Endothelial cell of umbilical vein (primary cell): Measurements from ENCODE around the gene LYRM9. TPM values are rescaled to one million over a fixed set of nuclear protein-coding genes. Genes with fewer than 3 reads are reported as not detected.

Experiments
- BruUV-seq: library from RNA; stranded (reverse); fragments of 400-500 nt; replicated peaks from 2 replicates; lab custom pipeline; 2021; lab: Mats Ljungman, UMichigan
- CTCF ChIA-PET: fragments of 300-600, 350-600 bp; sonication (Branson Sonifier 250); formaldehyde crosslinking; loops from one replicate; lab custom pipeline; 2021; ENCODE audit warnings: antibody characterized with exemption, inconsistent platforms; lab: Charles Lee
- POLR2A ChIA-PET: fragments of 300-600, 350-600 bp; sonication (Branson Sonifier 250); formaldehyde crosslinking; loops from one replicate; lab custom pipeline; 2021; ENCODE audit warnings: antibody characterized with exemption, inconsistent platforms; lab: Charles Lee
- DNase-seq: peaks from one replicate; pipeline ENCODE4 v3.0.0-alpha.2; 2011; ENCODE audit warnings: low read depth, low spot score
- FAIRE-seq: peaks from 2 replicates; lab custom pipeline; 2011; peaks lifted over from hg19 to GRCh38; lab: Jason Lieb, UNC
- H2AFZ ChIP-seq: 2 replicates; pipeline ENCODE4 v1.6.0; 2012; ENCODE audit warnings: low read depth, low read length, control low read depth, inconsistent platforms
- H3K27ac ChIP-seq: 2 replicates; pipeline ENCODE4 v1.5.1; 2011; ENCODE audit warnings: low read depth, mild to moderate bottlenecking, control low read depth, low read length, moderate library complexity; ENCODE audit not compliant: insufficient read depth
- H3K27me3 ChIP-seq, 2 experiments: 2 replicates each; pipeline versions ENCODE4 v1.6.0 to v1.6.1; 2011; ENCODE audit warnings: low read length in 2 of 2, mixed read lengths in 1 of 2; ENCODE audit not compliant: control insufficient read depth in 2 of 2, insufficient read depth in 2 of 2
- H3K36me3 ChIP-seq, 2 experiments: 2 replicates in 1 of 2; 3 replicates in 1 of 2; pipeline ENCODE4 v1.5.1; 2011; ENCODE audit warnings: low read length in 2 of 2, mild to moderate bottlenecking in 1 of 2, moderate library complexity in 1 of 2; ENCODE audit not compliant: control insufficient read depth in 2 of 2, insufficient read depth in 2 of 2; ENCODE audit errors: extremely low read depth in 1 of 2
- H3K4me1 ChIP-seq: 3 replicates; pipeline ENCODE4 v1.5.1; 2011; ENCODE audit warnings: mild to moderate bottlenecking, low read length; ENCODE audit not compliant: control insufficient read depth, insufficient read depth; ENCODE audit errors: extremely low read depth
- H3K4me2 ChIP-seq: 2 replicates; pipeline ENCODE4 v1.6.1; 2011; ENCODE audit warnings: low read length, control low read depth, mixed read lengths; ENCODE audit not compliant: insufficient read depth
- H3K4me3 ChIP-seq, 3 experiments: fragments of 200-600 bp in 1 of 3; sonication (generic), shearing (Covaris generic) in 1 of 3; replicated peaks in 1 of 3; 2 replicates each; pipeline ENCODE4 v1.5.1; 2011 to 2016; ENCODE audit warnings: control low read depth in 3 of 3, low read length in 3 of 3, mild to moderate bottlenecking in 2 of 3, inconsistent platforms in 1 of 3, low read depth in 1 of 3, moderate library complexity in 1 of 3; ENCODE audit not compliant: insufficient read depth in 1 of 3
- H3K79me2 ChIP-seq: 2 replicates; pipeline ENCODE4 v1.6.0; 2012; ENCODE audit warnings: low read length, inconsistent platforms; ENCODE audit not compliant: control insufficient read depth, insufficient read depth
- H3K9ac ChIP-seq: replicated peaks from 2 replicates; pipeline ENCODE3; 2011; ENCODE audit warnings: low read length, control low read depth; ENCODE audit not compliant: insufficient read depth; ENCODE audit errors: extremely low read depth
- H3K9me1 ChIP-seq: replicated peaks from 3 replicates; pipeline ENCODE4 v1.6.0; 2011; ENCODE audit warnings: mild to moderate bottlenecking, low read length; ENCODE audit not compliant: control insufficient read depth, insufficient read depth; ENCODE audit errors: extremely low read depth
- H3K9me3 ChIP-seq: replicated peaks from 2 replicates; pipeline ENCODE4 v1.5.1; 2012; ENCODE audit warnings: low read length, inconsistent platforms; ENCODE audit not compliant: control insufficient read depth, insufficient read depth
- H4K20me1 ChIP-seq: replicated peaks from 2 replicates; pipeline ENCODE3; 2011; ENCODE audit warnings: mild to moderate bottlenecking, low read length; ENCODE audit not compliant: control insufficient read depth, insufficient read depth; ENCODE audit errors: extremely low read depth
- CTCF ChIP-seq, 2 donors: IDR thresholded peaks; 1 replicate in 1 of 2; 2 replicates in 1 of 2; pipeline ENCODE4 v1.5.1; 2011; ENCODE audit warnings: low read length in 2 of 2, mild to moderate bottlenecking in 2 of 2, moderate library complexity in 2 of 2, control low read depth in 1 of 2, inconsistent platforms in 1 of 2, low read depth in 1 of 2; ENCODE audit not compliant: insufficient read depth in 1 of 2; ENCODE audit errors: extremely low read depth in 1 of 2
- EZH2 ChIP-seq: IDR thresholded peaks from 2 replicates; pipeline ENCODE4 v1.6.1; 2012; ENCODE audit warnings: borderline replicate concordance, low read depth, mild to moderate bottlenecking, moderate library complexity, low read length, inconsistent platforms; ENCODE audit not compliant: severe bottlenecking
- FOS ChIP-seq: IDR thresholded peaks from 2 replicates; pipeline ENCODE4 v1.6.1; 2011; ENCODE audit warnings: mild to moderate bottlenecking, low read length, moderate library complexity, borderline replicate concordance; ENCODE audit not compliant: insufficient read depth
- GATA2 ChIP-seq: IDR thresholded peaks from 2 replicates; pipeline ENCODE4 v1.7.0; 2011; ENCODE audit warnings: low read depth, mild to moderate bottlenecking, moderate library complexity, mixed read lengths, low read length; ENCODE audit not compliant: insufficient read length, insufficient read depth
- JUN ChIP-seq: IDR thresholded peaks from 2 replicates; pipeline ENCODE4 v1.6.1; 2011; ENCODE audit warnings: borderline replicate concordance, low read depth; ENCODE audit not compliant: insufficient read length, insufficient read depth
- MYC ChIP-seq: IDR thresholded peaks from one replicate; pipeline ENCODE4 v1.6.1; 2011; ENCODE audit warnings: mild to moderate bottlenecking, low read depth, low read length
- POLR2A ChIP-seq: IDR thresholded peaks from 2 replicates; pipeline ENCODE4 v1.6.1; 2012; ENCODE audit warnings: low read depth, mild to moderate bottlenecking, control low read depth, low read length
- POLR2AphosphoS5 ChIP-seq: IDR thresholded peaks from 2 replicates; pipeline ENCODE4 v1.6.1; 2012; ENCODE audit warnings: low read depth, mild to moderate bottlenecking, control low read depth, low read length, moderate library complexity; ENCODE audit not compliant: insufficient read depth
- dilution Hi-C: fragments of 300-500 bp; cut with MboI; formaldehyde crosslinking; loops from one replicate; pipeline ENCODE4 v1.15.0; 2019; ENCODE audit warnings: low sequenced_read_pairs; ENCODE audit not compliant: extremely low pct_ligation_motif_present
- intact Hi-C: fragments of 100-400 bp; cut with micrococcal nuclease; formaldehyde crosslinking; loops from one replicate; pipeline ENCODE4 v1.10.0; 2022
- polyA plus RNA-seq, 4 experiments: library from polyadenylated mRNA; depleted of rRNA in 3 of 4; stranded (reverse) in 3 of 4; unstranded in 1 of 4; fragments of >200 nt; gene quantifications; 2 replicates each; pipeline versions ENCODE4 v1.2.1 to v1.2.3, GENCODE V29; 2011 to 2012; ENCODE audit warnings: missing spikeins in 1 of 4
- total RNA-seq: library from RNA; stranded (reverse); gene quantifications from 2 replicates; pipeline ENCODE4 v1.2.3, GENCODE V29; 2021
- TF ChIP-seq, protein P1 (sequence below): IDR thresholded peaks from 2 replicates; pipeline ENCODE4 v1.6.1; 2011; ENCODE audit not compliant: insufficient read depth, insufficient read length

The LYRM9 gene
- total and polyA plus RNA-seq, 2 donors (not counting 3 experiments of a cell fraction or from before 2014, with no cell fraction given): 3.0 to 4.0 TPM

- Histone ChIP-seq H3K9me1 (no peaks in the 10 kb centered on the region), H3K27ac (no peak overlapping the region), H2AFZ (no peak overlapping the region), H3K79me2 (no peaks in the 10 kb centered on the region), H3K4me3 (no peak overlapping the region), H3K27me3 (peaks cover 2% of the 10 kb centered on the region in 2 experiments), H3K9me3 (no peaks in the 10 kb centered on the region), H3K4me1 (no peaks in the 10 kb centered on the region), H4K20me1 (no peaks in the 10 kb centered on the region), H3K9ac (no peak overlapping the region), H3K4me2 (no peak overlapping the region), H3K36me3 (no peaks in the 10 kb centered on the region)
- ChIA-PET POLR2A (no interaction called here), CTCF (no interaction called here)
- DNase-seq: no peak
- intact Hi-C loops (no loop called here), dilution Hi-C loops (no loop called here)
- no TSS peak for BruUV-seq
- FAIRE-seq: no peak
- TF ChIP-seq MYC (no peak), FOS (no peak), POLR2A (no peak), POLR2AphosphoS5 (no peak), CTCF (IDR thresholded peaks at IDR 0.05; ENCODE audit: extremely low read depth in 1 of 2, insufficient read depth in 1 of 2, low read depth in 1 of 2, low read length in 2 of 2) (no peak), EZH2 (no peak), JUN (no peak), GATA2 (no peak)
- TF ChIP-seq, protein P1, sequence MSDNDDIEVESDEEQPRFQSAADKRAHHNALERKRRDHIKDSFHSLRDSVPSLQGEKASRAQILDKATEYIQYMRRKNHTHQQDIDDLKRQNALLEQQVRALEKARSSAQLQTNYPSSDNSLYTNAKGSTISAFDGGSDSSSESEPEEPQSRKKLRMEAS: no peak
Measured at GRCh38 chr17:27939474-27940465, 46.6 kb upstream of the LYRM9 start.
